Osteocyte (in vitro differentiated cells): ENCODE results near the gene ENOPH1. TPM values are rescaled to one million over a fixed set of nuclear protein-coding genes. Genes with fewer than 3 reads are reported as not detected.
"Not testable (repeated sequence)": the region's sequence is repeated elsewhere in the genome, so short reads cannot be mapped to it uniquely, and the experiment has no call there.

Experiments used
- DNase-seq: peaks from one replicate; pipeline ENCODE4 v3.0.0; 2021; ENCODE audit warnings: mixed read lengths; ENCODE audit not compliant: unreplicated experiment; ENCODE audit errors: extremely low spot score
- H3K27ac Mint-ChIP-seq: one replicate; pipeline ENCODE4 v1.8.0; 2021; ENCODE audit warnings: mild to moderate bottlenecking, mixed read lengths; ENCODE audit not compliant: unreplicated experiment
- H3K27me3 Mint-ChIP-seq: one replicate; pipeline ENCODE4 v1.8.0; 2021; ENCODE audit warnings: mixed read lengths; ENCODE audit not compliant: unreplicated experiment
- H3K36me3 Mint-ChIP-seq: one replicate; pipeline ENCODE4 v1.8.0; 2021; ENCODE audit warnings: mixed read lengths; ENCODE audit not compliant: unreplicated experiment
- H3K4me1 Mint-ChIP-seq: one replicate; pipeline ENCODE4 v1.8.0; 2021; ENCODE audit warnings: mixed read lengths; ENCODE audit not compliant: unreplicated experiment
- H3K4me3 Mint-ChIP-seq: one replicate; pipeline ENCODE4 v1.8.0; 2021; ENCODE audit warnings: mild to moderate bottlenecking, moderate library complexity, mixed read lengths; ENCODE audit not compliant: unreplicated experiment
- H3K9me3 Mint-ChIP-seq: one replicate; pipeline ENCODE4 v1.8.0; 2021; ENCODE audit warnings: mixed read lengths; ENCODE audit not compliant: unreplicated experiment
- total RNA-seq: library from RNA; stranded (reverse); gene quantifications from 2 replicates; pipeline ENCODE4 v1.2.1, GENCODE V29; 2021
- TF ChIP-seq, protein P1 (sequence below): fragments of 200-600 bp; sonication (generic); IDR thresholded peaks from 2 replicates; pipeline ENCODE4 v1.5.0; 2021; ENCODE audit warnings: antibody characterized with exemption, mild to moderate bottlenecking, moderate library complexity

ENOPH1 gene
- total RNA-seq, 1 donor from 2014 or later = 36.5 TPM

DNA sequence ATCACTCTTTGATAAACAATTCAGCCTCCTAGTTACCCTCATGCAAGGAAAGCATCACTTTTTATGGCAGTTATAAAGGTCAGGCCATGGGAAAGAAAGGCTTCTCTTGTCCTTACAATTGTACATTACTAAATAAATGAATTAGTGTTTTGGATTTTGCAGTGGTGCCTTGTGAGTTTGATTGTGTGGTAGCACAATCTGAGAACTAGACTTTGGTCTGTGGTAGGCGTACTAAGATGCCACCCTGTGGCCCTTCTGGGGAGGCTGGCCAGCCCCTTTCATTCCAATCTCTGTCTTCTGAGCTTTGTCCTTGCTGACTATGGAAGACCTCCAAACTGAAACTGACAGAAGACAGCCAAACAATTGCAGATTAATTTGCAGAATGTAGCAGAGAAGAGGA lies 42.0 kb upstream of the ENOPH1 start:
- Mint-ChIP-seq H3K4me1 (no peaks in the 10 kb centered on the region), H3K4me3 (no peak overlapping the region), H3K36me3 (no peaks in the 10 kb centered on the region), H3K27ac (no peak overlapping the region), H3K9me3 (peaks cover 8% of the 10 kb centered on the region), H3K27me3 (no peaks in the 10 kb centered on the region)
- TF ChIP-seq, protein P1, sequence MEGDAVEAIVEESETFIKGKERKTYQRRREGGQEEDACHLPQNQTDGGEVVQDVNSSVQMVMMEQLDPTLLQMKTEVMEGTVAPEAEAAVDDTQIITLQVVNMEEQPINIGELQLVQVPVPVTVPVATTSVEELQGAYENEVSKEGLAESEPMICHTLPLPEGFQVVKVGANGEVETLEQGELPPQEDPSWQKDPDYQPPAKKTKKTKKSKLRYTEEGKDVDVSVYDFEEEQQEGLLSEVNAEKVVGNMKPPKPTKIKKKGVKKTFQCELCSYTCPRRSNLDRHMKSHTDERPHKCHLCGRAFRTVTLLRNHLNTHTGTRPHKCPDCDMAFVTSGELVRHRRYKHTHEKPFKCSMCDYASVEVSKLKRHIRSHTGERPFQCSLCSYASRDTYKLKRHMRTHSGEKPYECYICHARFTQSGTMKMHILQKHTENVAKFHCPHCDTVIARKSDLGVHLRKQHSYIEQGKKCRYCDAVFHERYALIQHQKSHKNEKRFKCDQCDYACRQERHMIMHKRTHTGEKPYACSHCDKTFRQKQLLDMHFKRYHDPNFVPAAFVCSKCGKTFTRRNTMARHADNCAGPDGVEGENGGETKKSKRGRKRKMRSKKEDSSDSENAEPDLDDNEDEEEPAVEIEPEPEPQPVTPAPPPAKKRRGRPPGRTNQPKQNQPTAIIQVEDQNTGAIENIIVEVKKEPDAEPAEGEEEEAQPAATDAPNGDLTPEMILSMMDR = no peak
- no peak for DNase-seq

DNA sequence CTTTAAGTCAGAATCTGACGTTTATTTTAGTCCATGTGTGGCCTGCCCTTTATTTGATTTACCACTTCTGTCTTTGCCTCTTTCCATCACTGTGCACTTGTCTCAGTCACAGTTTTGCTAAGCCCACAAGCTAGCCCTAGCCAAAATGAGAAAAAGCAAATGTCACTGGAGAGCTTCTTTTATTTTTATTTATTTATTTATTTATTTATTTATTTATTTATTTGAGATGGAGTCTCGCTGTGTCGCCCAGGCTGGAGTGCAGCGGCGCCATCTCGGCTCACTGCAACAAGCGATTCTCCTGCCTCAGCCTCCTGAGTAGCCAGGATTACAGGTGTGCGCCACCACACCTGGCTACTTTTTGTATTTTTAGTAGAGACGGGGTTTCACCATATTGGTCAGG lies 40.3 kb upstream of the ENOPH1 start:
- H3K4me1 Mint-ChIP-seq, H3K27ac Mint-ChIP-seq, DNase-seq, H3K36me3 Mint-ChIP-seq, H3K27me3 Mint-ChIP-seq, H3K4me3 Mint-ChIP-seq, H3K9me3 Mint-ChIP-seq: not testable (repeated sequence)

DNA sequence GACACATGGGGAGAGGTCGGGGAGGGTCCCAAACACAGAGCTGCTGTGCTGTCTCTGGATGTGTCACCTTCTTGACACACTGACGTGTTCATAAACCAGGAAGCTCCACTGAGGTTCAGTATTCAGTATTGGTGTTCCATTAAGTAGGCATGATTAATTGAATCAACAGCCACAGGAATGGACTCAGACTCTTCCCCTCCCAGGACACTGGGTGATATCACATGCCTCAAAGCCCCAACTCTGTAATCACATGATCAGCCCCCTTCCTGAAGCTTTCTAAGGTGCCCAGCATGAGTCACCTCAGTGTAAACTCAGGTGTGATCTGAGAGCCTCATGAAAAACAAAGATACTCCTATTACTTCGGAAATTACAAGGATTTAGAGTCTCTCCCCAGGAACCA lies 35.5 kb upstream of the ENOPH1 start:
- no peak overlapping the region for H3K27ac Mint-ChIP-seq
- no peaks in the 10 kb centered on the region for H3K4me1 Mint-ChIP-seq
- no peaks in the 10 kb centered on the region for H3K27me3 Mint-ChIP-seq
- H3K9me3 Mint-ChIP-seq = no peaks in the 10 kb centered on the region
- no peak overlapping the region for H3K4me3 Mint-ChIP-seq
- H3K36me3 Mint-ChIP-seq = no peaks in the 10 kb centered on the region
- no peak for DNase-seq
- TF ChIP-seq, protein P1 = no peak

DNA sequence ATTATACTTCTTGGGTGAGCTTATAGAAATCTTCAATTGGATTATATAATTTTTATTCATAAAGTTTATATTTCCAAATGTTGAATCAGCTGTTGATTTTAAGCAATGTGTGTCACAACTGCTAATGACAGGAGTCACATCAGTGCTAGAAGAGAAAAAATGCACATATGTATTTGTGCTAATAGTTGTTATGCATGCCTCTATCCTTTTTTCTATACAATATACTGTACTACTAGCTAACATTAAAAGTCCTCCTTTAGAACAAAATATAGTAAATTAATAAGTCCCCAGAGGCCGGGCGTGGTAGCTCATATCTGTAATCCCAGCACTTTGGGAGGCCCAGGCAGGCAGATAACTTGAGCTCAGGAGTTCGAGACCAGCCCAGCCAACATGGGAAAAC lies 32.9 kb upstream of the ENOPH1 start:
- no peak overlapping the region for H3K4me3 Mint-ChIP-seq
- TF ChIP-seq, protein P1 = no peak
- H3K9me3 Mint-ChIP-seq = no peaks in the 10 kb centered on the region
- H3K27me3 Mint-ChIP-seq = no peaks in the 10 kb centered on the region
- no peaks in the 10 kb centered on the region for H3K36me3 Mint-ChIP-seq
- no peak for DNase-seq
- H3K4me1 Mint-ChIP-seq = no peaks in the 10 kb centered on the region
- no peak overlapping the region for H3K27ac Mint-ChIP-seq

DNA sequence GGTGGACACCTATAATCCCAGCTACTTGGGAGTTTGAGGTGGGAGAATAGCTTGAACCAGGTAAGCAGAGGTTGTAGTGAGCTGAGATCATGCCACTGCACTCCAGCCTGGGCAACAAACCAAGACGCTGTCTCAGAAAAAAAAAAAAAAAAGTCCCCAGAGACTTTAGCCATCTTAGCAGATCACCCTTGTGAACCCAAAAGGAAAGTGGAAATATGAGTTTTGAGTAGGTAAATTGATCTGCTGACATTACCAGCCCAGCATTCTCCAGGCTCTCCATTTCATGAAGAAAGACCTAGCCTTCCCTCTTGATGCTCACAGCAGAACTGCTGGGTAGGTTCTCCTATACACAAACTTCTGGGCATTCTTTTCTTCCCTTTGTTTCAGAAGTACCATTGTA lies 32.1 kb upstream of the ENOPH1 start:
- H3K9me3 Mint-ChIP-seq = no peaks in the 10 kb centered on the region
- TF ChIP-seq, protein P1 = no peak
- no peaks in the 10 kb centered on the region for H3K27me3 Mint-ChIP-seq
- H3K36me3 Mint-ChIP-seq = no peaks in the 10 kb centered on the region
- no peak overlapping the region for H3K27ac Mint-ChIP-seq
- H3K4me1 Mint-ChIP-seq = no peaks in the 10 kb centered on the region
- H3K4me3 Mint-ChIP-seq = no peak overlapping the region
- no peak for DNase-seq

DNA sequence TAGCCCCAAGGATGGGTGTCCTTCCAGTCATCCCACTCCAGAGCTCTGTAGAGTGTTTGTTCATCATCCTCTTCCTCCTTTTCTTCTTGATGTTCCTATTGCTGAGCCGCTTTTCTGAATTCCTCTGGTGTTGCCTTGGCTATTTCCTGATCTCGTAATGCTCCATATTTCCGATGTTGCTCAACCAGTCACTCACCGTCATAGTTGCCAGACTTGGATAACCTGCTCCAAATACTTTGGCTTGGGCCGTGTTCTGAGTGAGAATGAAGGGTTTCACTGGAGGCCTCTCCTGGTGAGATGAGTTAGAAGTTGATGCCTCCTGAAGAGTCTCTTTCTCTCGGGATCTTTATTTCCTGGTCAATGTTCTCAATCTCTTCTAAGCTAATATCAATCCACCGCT lies 28.8 kb upstream of the ENOPH1 start:
- H3K4me3 Mint-ChIP-seq = no peak overlapping the region
- no peaks in the 10 kb centered on the region for H3K9me3 Mint-ChIP-seq
- TF ChIP-seq, protein P1 = no peak
- DNase-seq = no peak
- no peak overlapping the region for H3K27ac Mint-ChIP-seq
- H3K27me3 Mint-ChIP-seq = no peaks in the 10 kb centered on the region
- H3K36me3 Mint-ChIP-seq = no peaks in the 10 kb centered on the region
- H3K4me1 Mint-ChIP-seq = no peaks in the 10 kb centered on the region
